MCF 10A (cell line): ENCODE measurements around the gene LRRC7. TPM values are rescaled to one million over a fixed set of nuclear protein-coding genes. Genes with fewer than 3 reads are reported as not detected.

Experiments used
- BruUV-seq: library from RNA; stranded (reverse); fragments of 400-500 nt; replicated peaks from 2 replicates; lab custom pipeline; 2021; lab: Mats Ljungman, UMichigan
- CTCF ChIA-PET: fragments of 300-600 bp; sonication (Branson Sonifier 250); formaldehyde crosslinking; extraction: SDS; loops from one replicate; lab custom pipeline; 2021; ENCODE audit warnings: antibody characterized with exemption, inconsistent platforms; lab: Yijun Ruan, JAX
- POLR2A ChIA-PET: fragments of 300-600, 350-650 bp; sonication (Branson Sonifier 250); formaldehyde crosslinking; extraction: SDS; loops from one replicate; lab custom pipeline; 2020; ENCODE audit warnings: antibody characterized with exemption, inconsistent platforms; lab: Yijun Ruan, JAX
- DNase-seq: peaks from one replicate; pipeline ENCODE4 v3.0.0-alpha.2; 2018; ENCODE audit not compliant: unreplicated experiment
- H3K27ac Mint-ChIP-seq: one replicate; pipeline ENCODE4 v1.8.0; 2022; ENCODE audit warnings: mild to moderate bottlenecking, low read depth, mixed read lengths; ENCODE audit not compliant: unreplicated experiment
- H3K27me3 Mint-ChIP-seq: one replicate; pipeline ENCODE4 v1.8.0; 2022; ENCODE audit warnings: mixed read lengths; ENCODE audit not compliant: insufficient read depth, unreplicated experiment
- H3K36me3 Mint-ChIP-seq: one replicate; pipeline ENCODE4 v1.8.0; 2022; ENCODE audit warnings: mild to moderate bottlenecking, moderate library complexity, mixed read lengths; ENCODE audit not compliant: insufficient read depth, unreplicated experiment
- H3K4me1 Mint-ChIP-seq: one replicate; pipeline ENCODE4 v1.8.0; 2022; ENCODE audit warnings: mixed read lengths; ENCODE audit not compliant: insufficient read depth, unreplicated experiment
- H3K4me3 Mint-ChIP-seq: one replicate; pipeline ENCODE4 v1.8.0; 2022; ENCODE audit warnings: mild to moderate bottlenecking, moderate library complexity, mixed read lengths; ENCODE audit not compliant: unreplicated experiment
- H3K9me3 Mint-ChIP-seq: one replicate; pipeline ENCODE4 v1.8.0; 2022; ENCODE audit warnings: mixed read lengths; ENCODE audit not compliant: unreplicated experiment
- intact Hi-C: fragments of 100-400 bp; cut with micrococcal nuclease; formaldehyde crosslinking; loops from 2 replicates; pipeline ENCODE4 v1.14.1; 2022
- total RNA-seq: library from RNA; stranded (reverse); gene quantifications from 2 replicates; pipeline ENCODE4 v1.2.3, GENCODE V29; 2022
- TF ChIP-seq, protein P1 (sequence below): fragments of 200-600 bp; IDR thresholded peaks from one replicate; pipeline ENCODE4 v1.8.0; 2022; ENCODE audit warnings: antibody characterized with exemption, mild to moderate bottlenecking; ENCODE audit not compliant: unreplicated experiment

The LRRC7 gene
- total RNA-seq, 1 experiment from 2014 or later = not detected

DNA sequence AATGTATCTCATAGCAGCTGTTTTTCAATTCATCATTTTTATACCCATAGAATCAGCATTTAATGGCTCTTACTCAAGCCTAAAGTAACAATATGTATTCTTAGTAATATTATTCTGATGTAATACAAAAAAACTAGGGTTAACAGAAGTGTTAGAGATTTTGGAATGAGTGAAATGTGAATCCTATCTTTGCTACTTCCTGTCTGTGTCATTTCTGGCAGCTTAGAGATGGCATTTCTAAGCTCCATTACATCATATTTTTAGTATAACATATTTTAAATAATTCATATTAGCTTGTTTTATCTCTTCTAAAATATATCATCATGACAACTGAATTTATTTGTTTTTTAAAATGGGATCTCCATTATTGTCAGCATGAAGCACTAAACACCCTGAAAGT is 90.2 kb downstream of the LRRC7 start:
- intact Hi-C loops = no loop called here
- H3K27me3 Mint-ChIP-seq = peaks cover 20% of the 10 kb centered on the region
- no peak overlapping the region for H3K4me3 Mint-ChIP-seq
- BruUV-seq = no TSS peak
- DNase-seq = no peak
- CTCF ChIA-PET = no interaction called here
- TF ChIP-seq, protein P1, sequence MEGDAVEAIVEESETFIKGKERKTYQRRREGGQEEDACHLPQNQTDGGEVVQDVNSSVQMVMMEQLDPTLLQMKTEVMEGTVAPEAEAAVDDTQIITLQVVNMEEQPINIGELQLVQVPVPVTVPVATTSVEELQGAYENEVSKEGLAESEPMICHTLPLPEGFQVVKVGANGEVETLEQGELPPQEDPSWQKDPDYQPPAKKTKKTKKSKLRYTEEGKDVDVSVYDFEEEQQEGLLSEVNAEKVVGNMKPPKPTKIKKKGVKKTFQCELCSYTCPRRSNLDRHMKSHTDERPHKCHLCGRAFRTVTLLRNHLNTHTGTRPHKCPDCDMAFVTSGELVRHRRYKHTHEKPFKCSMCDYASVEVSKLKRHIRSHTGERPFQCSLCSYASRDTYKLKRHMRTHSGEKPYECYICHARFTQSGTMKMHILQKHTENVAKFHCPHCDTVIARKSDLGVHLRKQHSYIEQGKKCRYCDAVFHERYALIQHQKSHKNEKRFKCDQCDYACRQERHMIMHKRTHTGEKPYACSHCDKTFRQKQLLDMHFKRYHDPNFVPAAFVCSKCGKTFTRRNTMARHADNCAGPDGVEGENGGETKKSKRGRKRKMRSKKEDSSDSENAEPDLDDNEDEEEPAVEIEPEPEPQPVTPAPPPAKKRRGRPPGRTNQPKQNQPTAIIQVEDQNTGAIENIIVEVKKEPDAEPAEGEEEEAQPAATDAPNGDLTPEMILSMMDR = no peak
- no peaks in the 10 kb centered on the region for H3K4me1 Mint-ChIP-seq
- H3K9me3 Mint-ChIP-seq = no peaks in the 10 kb centered on the region
- no peak overlapping the region for H3K27ac Mint-ChIP-seq
- POLR2A ChIA-PET = no interaction called here
- no peaks in the 10 kb centered on the region for H3K36me3 Mint-ChIP-seq

GRCh38 chr1:69661686-69662085 is 94.0 kb downstream of the LRRC7 start:
- CTCF ChIA-PET = interaction anchor here (0.6 to 0.7 kb wide), 2 partner anchors 37 to 74 kb away, joined by 3 to 4 read pairs; no protein-coding TSS in a partner anchor
- Mint-ChIP-seq H3K4me3 (no peak overlapping the region), H3K4me1 (no peaks in the 10 kb centered on the region), H3K9me3 (peaks cover 7% of the 10 kb centered on the region), H3K36me3 (peaks cover 5% of the 10 kb centered on the region), H3K27me3 (peaks cover 20% of the 10 kb centered on the region), H3K27ac (no peak overlapping the region)
- TF ChIP-seq, protein P1 = no peak
- no TSS peak for BruUV-seq
- no peak for DNase-seq
- POLR2A ChIA-PET = no interaction called here
- intact Hi-C loops = no loop called here

DNA sequence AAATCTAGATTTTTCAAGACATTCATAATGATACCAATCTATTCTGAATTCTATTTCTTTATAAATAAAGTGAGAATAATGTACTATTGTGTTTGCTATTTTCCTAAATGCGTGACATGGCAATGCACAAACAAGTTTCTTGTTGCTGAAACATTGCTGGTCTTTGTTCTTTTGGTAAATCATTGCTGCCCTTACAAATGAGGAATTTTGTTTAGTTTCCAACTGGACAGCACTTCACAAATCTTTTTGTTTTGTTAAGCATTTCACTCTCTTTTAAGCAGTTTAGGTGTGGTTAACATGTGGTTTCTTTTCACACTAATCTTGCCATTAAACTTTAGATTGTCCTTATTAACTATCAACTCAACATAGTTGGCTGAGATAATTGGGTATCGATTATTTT is 94.6 kb downstream of the LRRC7 start:
- no peak overlapping the region for H3K4me3 Mint-ChIP-seq

GRCh38 chr1:69671363-69672010 is 103.8 kb downstream of the LRRC7 start:
- no peaks in the 10 kb centered on the region for H3K4me1 Mint-ChIP-seq
- ChIA-PET CTCF (no interaction called here), POLR2A (no interaction called here)
- TF ChIP-seq, protein P1 = no peak
- intact Hi-C loops = no loop called here
- H3K36me3 Mint-ChIP-seq = no peaks in the 10 kb centered on the region
- H3K9me3 Mint-ChIP-seq = peaks cover 5% of the 10 kb centered on the region
- DNase-seq = no peak
- no peak overlapping the region for H3K27ac Mint-ChIP-seq
- no peak overlapping the region for H3K4me3 Mint-ChIP-seq
- no peaks in the 10 kb centered on the region for H3K27me3 Mint-ChIP-seq
- no TSS peak for BruUV-seq

More for the DNA sequence above, 94.6 kb downstream of the LRRC7 start:
- BruUV-seq = no TSS peak
- no peak overlapping the region for H3K27ac Mint-ChIP-seq
- ChIA-PET POLR2A (no interaction called here), CTCF (interaction anchor here (0.6 to 0.7 kb wide), 2 partner anchors 36 to 74 kb away, joined by 3 to 4 read pairs; no protein-coding TSS in a partner anchor)
- intact Hi-C loops = no loop called here
- DNase-seq = no peak
- no peaks in the 10 kb centered on the region for H3K4me1 Mint-ChIP-seq
- H3K27me3 Mint-ChIP-seq = peaks cover 20% of the 10 kb centered on the region
- H3K36me3 Mint-ChIP-seq = peaks cover 5% of the 10 kb centered on the region
- TF ChIP-seq, protein P1 = no peak
- H3K9me3 Mint-ChIP-seq = peaks cover 7% of the 10 kb centered on the region
